HEK293T (cell line): ENCODE measurements around the gene PDE3B.

Source experiments
- CTCF ChIA-PET: fragments of 350-600 bp; formaldehyde crosslinking; extraction: SDS; loops from one replicate; lab custom pipeline; 2021; ENCODE audit warnings: antibody characterized with exemption, inconsistent platforms; lab: Yijun Ruan, JAX
- POLR2A ChIA-PET: fragments of 350-600 bp; formaldehyde crosslinking; extraction: SDS; loops from one replicate; lab custom pipeline; 2020; ENCODE audit warnings: antibody characterized with exemption, inconsistent platforms; lab: Yijun Ruan, JAX
- DNase-seq: peaks from one replicate; pipeline ENCODE4 v3.0.0; 2012; ENCODE audit warnings: mixed read lengths; ENCODE audit errors: extremely low spot score
- ARNT ChIP-seq: fragments of 450-650 bp; IDR thresholded peaks from 2 replicates; pipeline ENCODE4 v1.6.1; 2017; ENCODE audit warnings: mild to moderate bottlenecking
- BHLHE40 ChIP-seq: fragments of 450-650 bp; IDR thresholded peaks from 2 replicates; pipeline ENCODE4 v1.6.1; 2016; ENCODE audit warnings: mild to moderate bottlenecking, moderate library complexity, borderline replicate concordance
- CTBP1 ChIP-seq: fragments of 450-650 bp; IDR thresholded peaks from 2 replicates; pipeline ENCODE4 v1.6.1; 2016; ENCODE audit warnings: borderline replicate concordance
- ELF4 ChIP-seq: fragments of 450-650 bp; IDR thresholded peaks from 2 replicates; pipeline ENCODE4 v1.6.1; 2017; ENCODE audit warnings: antibody characterized with exemption
- FOXA1 ChIP-seq: fragments of 450-650 bp; IDR thresholded peaks from 2 replicates; pipeline ENCODE4 v1.6.1; 2016; ENCODE audit warnings: mild to moderate bottlenecking
- FOXK2 ChIP-seq: fragments of 450-650 bp; IDR thresholded peaks from 2 replicates; pipeline ENCODE4 v1.6.1; 2016; ENCODE audit warnings: mild to moderate bottlenecking
- FOXM1 ChIP-seq: fragments of 450-650 bp; IDR thresholded peaks from 2 replicates; pipeline ENCODE4 v1.6.1; 2017; ENCODE audit warnings: mild to moderate bottlenecking, borderline replicate concordance
- HDGF ChIP-seq: fragments of 450-650 bp; IDR thresholded peaks from 2 replicates; pipeline ENCODE4 v1.6.1; 2017; ENCODE audit warnings: antibody characterized with exemption, borderline replicate concordance
- L3MBTL2 ChIP-seq: fragments of 450-650 bp; conservative IDR thresholded peaks from 2 replicates; pipeline ENCODE4 v1.6.1; 2016; ENCODE audit warnings: mild to moderate bottlenecking
- LEF1 ChIP-seq: fragments of 450-650 bp; IDR thresholded peaks from 2 replicates; pipeline ENCODE4 v1.6.1; 2017; ENCODE audit warnings: mild to moderate bottlenecking, borderline replicate concordance
- NFRKB ChIP-seq: fragments of 450-650 bp; IDR thresholded peaks from 2 replicates; pipeline ENCODE4 v1.6.1; 2016; ENCODE audit warnings: mild to moderate bottlenecking, moderate library complexity
- SP1 ChIP-seq: fragments of 450-650 bp; IDR thresholded peaks from 2 replicates; pipeline ENCODE4 v1.6.1; 2017
- SUZ12 ChIP-seq: fragments of 450-650 bp; IDR thresholded peaks from 2 replicates; pipeline ENCODE4 v1.6.1; 2016; ENCODE audit warnings: mild to moderate bottlenecking
- TARDBP ChIP-seq: fragments of 450-650 bp; IDR thresholded peaks from 2 replicates; pipeline ENCODE4 v1.6.1; 2016
- ZNF384 ChIP-seq: fragments of 450-650 bp; IDR thresholded peaks from 2 replicates; pipeline ENCODE4 v1.6.1; 2016
- TF ChIP-seq, protein P1 (sequence below): fragments of 450-650 bp; IDR thresholded peaks from 2 replicates; pipeline ENCODE4 v1.6.1; 2016

PDE3B gene

GRCh38 chr11:14638561-14638960 is 5.0 kb upstream of the PDE3B start:
- ChIA-PET POLR2A (no interaction called here), CTCF (interaction anchor here (2.4 kb wide), 1 partner anchor 269 kb away, joined by 6 read pairs; no protein-coding TSS in a partner anchor)
- no peak for TF ChIP-seq TARDBP
- no peak for TF ChIP-seq HDGF
- no peak for TF ChIP-seq FOXK2
- TF ChIP-seq LEF1, result no peak
- no peak for TF ChIP-seq FOXA1
- TF ChIP-seq ZNF384, result no peak
- no peak for TF ChIP-seq SUZ12
- no peak for TF ChIP-seq ELF4
- TF ChIP-seq FOXM1, result no peak
- TF ChIP-seq, protein P1, sequence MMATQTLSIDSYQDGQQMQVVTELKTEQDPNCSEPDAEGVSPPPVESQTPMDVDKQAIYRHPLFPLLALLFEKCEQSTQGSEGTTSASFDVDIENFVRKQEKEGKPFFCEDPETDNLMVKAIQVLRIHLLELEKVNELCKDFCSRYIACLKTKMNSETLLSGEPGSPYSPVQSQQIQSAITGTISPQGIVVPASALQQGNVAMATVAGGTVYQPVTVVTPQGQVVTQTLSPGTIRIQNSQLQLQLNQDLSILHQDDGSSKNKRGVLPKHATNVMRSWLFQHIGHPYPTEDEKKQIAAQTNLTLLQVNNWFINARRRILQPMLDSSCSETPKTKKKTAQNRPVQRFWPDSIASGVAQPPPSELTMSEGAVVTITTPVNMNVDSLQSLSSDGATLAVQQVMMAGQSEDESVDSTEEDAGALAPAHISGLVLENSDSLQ, result no peak
- TF ChIP-seq ARNT, result no peak

DNA sequence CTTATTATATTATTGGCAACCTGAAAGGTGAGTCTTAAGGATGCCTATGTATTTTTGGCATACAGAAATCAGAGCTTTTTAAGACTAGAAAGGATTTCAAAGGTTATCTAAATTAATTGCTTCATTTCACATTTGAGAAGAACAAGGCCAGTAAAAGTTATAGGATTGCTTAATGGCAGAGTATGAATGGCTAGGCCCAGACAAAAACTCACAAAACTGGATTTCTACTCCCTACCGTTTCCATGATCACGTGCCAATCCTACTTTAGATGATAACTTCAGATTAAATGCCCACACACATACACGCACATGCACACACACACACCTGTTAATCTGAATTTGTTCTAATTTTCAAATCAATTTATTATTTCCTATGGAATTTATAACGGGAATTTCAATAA is 1.8 kb upstream of the PDE3B start:
- CTCF ChIA-PET, result no interaction called here
- POLR2A ChIA-PET, result no interaction called here
- no peak for DNase-seq
- TF ChIP-seq ARNT (no peak), SP1 (no peak), CTBP1 (no peak), L3MBTL2 (no peak), TARDBP (no peak), FOXM1 (no peak), FOXK2 (no peak), ZNF384 (no peak), NFRKB (no peak), FOXA1 (no peak), HDGF (no peak), SUZ12 (no peak), BHLHE40 (no peak), LEF1 (no peak), ELF4 (no peak)
- TF ChIP-seq, protein P1, result no peak

More at GRCh38 chr11:14638561-14638960, 5.0 kb upstream of the PDE3B start:
- DNase-seq, result no peak

GRCh38 chr11:14642453-14642852 is 1.2 kb upstream of the PDE3B start:
- ChIA-PET POLR2A (no interaction called here), CTCF (no interaction called here)
- no peak for TF ChIP-seq CTBP1
- no peak for DNase-seq

GRCh38 chr11:14642873-14643696 is 519 bp upstream of the PDE3B start:
- CTCF ChIA-PET, result no interaction called here
- POLR2A ChIA-PET, result interaction anchor here (1.7 kb wide), 1 partner anchor 248 kb away, joined by 12 read pairs; the partner anchor contains the start of gene CYP2R1

DNA sequence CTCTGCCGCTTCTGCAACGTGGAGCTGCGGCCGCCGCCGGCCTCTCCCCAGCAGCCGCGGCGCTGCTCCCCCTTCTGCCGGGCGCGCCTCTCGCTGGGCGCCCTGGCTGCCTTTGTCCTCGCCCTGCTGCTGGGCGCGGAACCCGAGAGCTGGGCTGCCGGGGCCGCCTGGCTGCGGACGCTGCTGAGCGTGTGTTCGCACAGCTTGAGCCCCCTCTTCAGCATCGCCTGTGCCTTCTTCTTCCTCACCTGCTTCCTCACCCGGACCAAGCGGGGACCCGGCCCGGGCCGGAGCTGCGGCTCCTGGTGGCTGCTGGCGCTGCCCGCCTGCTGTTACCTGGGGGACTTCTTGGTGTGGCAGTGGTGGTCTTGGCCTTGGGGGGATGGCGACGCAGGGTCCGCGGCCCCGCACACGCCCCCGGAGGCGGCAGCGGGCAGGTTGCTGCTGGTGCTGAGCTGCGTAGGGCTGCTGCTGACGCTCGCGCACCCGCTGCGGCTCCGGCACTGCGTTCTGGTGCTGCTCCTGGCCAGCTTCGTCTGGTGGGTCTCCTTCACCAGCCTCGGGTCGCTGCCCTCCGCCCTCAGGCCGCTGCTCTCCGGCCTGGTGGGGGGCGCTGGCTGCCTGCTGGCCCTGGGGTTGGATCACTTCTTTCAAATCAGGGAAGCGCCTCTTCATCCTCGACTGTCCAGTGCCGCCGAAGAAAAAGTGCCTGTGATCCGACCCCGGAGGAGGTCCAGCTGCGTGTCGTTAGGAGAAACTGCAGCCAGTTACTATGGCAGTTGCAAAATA is 816 bp downstream of the PDE3B start:
- no peak; the same call in 1 of the 2 replicates for TF ChIP-seq CTBP1
- TF ChIP-seq L3MBTL2, result 0 out of 2 replicates have a peak, but pooled peaks have one; percentile 11
- ChIA-PET CTCF (interaction anchor here (0.6 to 1.0 kb wide), 3 partner anchors 11 to 258 kb away, joined by 3 read pairs; no protein-coding TSS in a partner anchor), POLR2A (interaction anchor here (0.8 to 1.7 kb wide), 4 partner anchors 11 to 247 kb away, joined by 3 to 12 read pairs (median 3); partner anchors contain the start of genes COPB1 and CYP2R1)
- DNase-seq, result peak; percentile 47

More at GRCh38 chr11:14642873-14643696, 519 bp upstream of the PDE3B start:
- DNase-seq, result no peak
- peak; percentile 89 for TF ChIP-seq L3MBTL2
- TF ChIP-seq, protein P1, result no peak

GRCh38 chr11:14645015-14645912 is 1.7 kb downstream of the PDE3B start:
- POLR2A ChIA-PET, result interaction anchor here (0.6 to 1.7 kb wide), 2 partner anchors 146 to 246 kb away, joined by 3 to 12 read pairs; partner anchors contain the start of genes COPB1 and CYP2R1
- CTCF ChIA-PET, result interaction anchor here (0.6 to 0.9 kb wide), 2 partner anchors 152 to 257 kb away, joined by 3 read pairs; no protein-coding TSS in a partner anchor
- DNase-seq, result no peak

More at GRCh38 chr11:14645015-14645912, 1.7 kb downstream of the PDE3B start:
- TF ChIP-seq SP1, result no peak
- no peak for TF ChIP-seq ARNT
- no peak for TF ChIP-seq FOXM1
- no peak for TF ChIP-seq LEF1
- TF ChIP-seq FOXK2, result no peak
- no peak for TF ChIP-seq L3MBTL2
- TF ChIP-seq HDGF, result no peak
- no peak for TF ChIP-seq ELF4
- TF ChIP-seq SUZ12, result no peak
- TF ChIP-seq TARDBP, result no peak
- no peak for TF ChIP-seq FOXA1
- no peak for TF ChIP-seq BHLHE40
- no peak for TF ChIP-seq CTBP1
- no peak for TF ChIP-seq ZNF384
- TF ChIP-seq, protein P1, result no peak
- TF ChIP-seq NFRKB, result no peak
